ENCODE measurements around the gene OSGEP.
"Not testable (repeated sequence)": the region's sequence is repeated elsewhere in the genome, so short reads cannot be mapped to it uniquely, and the experiment has no call there.

Gene OSGEP

DNA sequence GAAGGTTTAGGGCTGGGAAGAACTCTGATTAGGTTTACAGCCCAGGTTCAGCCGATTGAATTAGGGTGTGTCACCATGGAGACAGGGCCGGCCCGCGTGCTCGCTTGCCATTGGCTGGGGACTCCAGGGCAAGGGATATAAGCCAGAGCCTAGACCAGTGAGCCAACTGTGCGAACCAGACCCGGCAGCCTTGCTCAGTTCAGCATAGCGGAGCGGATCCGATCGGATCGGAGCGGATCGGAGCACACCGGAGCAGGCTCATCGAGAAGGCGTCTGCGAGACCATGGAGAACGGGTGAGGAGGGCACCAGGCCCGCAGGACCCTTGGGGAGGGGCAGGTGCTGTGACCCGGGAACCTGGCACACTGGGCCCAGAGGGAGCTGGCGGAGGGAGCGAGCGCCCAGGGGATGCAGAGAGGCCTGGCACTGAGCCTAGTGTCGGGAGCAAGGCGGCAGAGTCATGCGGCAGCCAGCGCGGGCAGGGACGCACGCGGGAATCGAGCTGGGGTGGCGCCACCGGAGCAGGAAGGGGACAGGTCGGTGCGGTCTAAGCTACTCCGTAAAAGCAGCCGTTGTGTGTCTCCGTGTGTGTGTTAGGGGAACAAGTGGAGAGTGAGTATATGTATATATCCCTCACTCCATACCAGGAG lies 14.8 kb upstream of the OSGEP start, which contains the start of gene PNP:
Gene PNP, plus strand, starts transcription at position 165 of the 648 bp plus-strand sequence. Its CDS starts 119 bp downstream, at position 284.
- no peak for FAIRE-seq

DNA sequence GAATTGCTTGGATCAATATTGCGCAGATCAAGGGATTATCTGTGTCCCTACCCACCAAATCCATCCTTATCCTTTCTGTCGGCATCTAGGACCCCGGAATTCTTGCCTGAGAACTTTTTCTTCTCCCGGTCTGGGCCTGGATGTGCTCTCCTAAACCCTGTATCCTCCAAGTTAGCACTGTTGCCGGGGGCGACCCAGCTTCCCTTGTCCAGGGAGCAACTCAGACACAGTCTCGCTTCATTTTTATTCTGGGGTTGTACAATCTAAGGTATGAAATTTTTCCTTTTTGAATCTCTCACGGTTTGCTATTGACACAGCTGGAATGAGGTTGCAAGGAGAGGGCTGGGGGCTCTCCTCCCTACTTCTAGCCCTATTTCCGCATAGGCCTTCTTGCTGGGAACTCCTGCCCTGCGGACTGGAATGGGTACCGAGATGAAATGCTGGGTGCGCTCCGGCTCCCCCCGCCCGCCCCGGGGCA lies 14.2 kb upstream of the OSGEP start:
- no peak for FAIRE-seq

DNA sequence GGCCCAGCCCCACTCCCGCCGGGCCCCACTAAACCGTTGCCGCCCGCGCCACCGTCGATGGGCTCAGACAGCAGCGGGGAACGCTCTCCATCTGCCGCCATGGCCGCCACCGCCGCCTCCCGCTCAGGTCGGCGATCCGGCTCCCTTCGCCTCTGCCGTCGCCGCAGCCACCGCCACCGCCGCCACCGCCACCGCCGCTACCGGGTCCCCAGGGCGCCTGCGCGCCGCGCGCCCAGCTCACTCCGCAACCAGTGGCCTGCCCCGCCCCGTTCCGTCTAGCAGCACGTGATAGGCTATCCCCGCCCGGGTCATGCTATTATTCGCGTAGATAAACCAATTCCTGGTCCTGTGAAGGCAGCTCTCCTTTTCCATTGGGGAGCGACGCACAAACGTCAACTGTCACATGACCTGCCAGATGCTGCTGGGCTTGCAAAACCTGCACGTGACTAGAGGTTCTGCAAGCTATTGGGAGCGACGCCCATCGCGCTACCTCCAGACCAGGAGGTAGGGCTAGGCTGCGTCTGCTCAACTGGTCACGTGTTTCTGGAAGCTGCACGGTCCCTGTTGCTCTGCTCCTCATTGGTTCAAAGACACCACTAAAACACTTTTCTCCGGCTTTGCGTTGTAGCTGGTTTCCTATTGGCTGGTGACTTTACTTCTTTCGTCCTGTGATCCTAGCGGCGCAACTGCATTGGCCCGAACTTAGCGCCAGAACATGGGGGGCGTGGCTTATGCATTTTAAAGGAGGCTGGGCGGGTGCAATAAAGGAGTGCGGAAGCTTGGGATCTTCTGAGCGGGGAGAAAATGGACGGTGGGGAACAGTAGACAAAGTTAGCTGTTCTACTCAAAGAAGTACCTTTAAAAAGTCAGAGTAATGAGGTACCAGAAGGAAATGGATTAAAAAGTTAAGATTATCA lies 6.9 kb upstream of the OSGEP start, which contains the start of gene PIP4P1:
Gene PIP4P1, minus strand, starts transcription at position 210 of the 917 bp plus-strand sequence. Its CDS starts 109 bp downstream, at position 101.
- peak; percentile 100 for FAIRE-seq

DNA sequence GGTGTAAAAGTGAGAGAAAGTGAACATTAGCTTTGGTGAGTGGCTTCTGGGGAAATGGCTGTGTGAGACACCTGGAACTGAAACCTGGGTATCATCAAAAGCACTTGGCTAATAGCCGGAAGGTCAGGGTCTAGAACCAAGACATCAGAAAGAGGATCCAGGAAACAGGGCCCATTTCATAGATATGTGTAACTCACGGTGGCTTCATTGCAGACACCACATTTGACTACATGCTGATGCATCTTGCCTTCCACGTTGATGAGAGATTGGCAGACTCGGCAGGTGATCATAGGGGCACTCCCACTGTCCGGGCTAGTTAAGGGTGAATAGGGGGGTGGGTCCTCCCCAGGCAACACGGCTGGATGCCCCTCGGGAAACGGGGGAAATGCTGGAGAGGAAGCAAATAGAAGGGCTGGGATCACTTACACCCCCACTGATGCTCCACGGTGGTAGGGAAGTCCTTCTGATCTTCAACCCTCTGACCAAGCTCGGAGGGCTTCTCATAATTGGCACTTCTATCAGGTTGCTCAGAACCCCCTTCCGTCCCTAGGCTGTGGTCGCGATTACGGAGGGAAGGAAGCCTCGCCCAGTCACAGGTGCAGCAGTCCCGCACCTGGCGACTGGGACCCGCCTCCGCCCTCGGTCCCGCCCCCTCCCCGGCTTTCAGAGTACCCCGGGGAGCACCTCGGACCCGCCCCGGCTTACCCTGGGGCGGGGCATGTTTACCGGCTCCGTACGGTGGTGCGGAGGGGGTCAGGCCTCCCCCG lies 6.0 kb upstream of the OSGEP start:
- FAIRE-seq: no peak

DNA sequence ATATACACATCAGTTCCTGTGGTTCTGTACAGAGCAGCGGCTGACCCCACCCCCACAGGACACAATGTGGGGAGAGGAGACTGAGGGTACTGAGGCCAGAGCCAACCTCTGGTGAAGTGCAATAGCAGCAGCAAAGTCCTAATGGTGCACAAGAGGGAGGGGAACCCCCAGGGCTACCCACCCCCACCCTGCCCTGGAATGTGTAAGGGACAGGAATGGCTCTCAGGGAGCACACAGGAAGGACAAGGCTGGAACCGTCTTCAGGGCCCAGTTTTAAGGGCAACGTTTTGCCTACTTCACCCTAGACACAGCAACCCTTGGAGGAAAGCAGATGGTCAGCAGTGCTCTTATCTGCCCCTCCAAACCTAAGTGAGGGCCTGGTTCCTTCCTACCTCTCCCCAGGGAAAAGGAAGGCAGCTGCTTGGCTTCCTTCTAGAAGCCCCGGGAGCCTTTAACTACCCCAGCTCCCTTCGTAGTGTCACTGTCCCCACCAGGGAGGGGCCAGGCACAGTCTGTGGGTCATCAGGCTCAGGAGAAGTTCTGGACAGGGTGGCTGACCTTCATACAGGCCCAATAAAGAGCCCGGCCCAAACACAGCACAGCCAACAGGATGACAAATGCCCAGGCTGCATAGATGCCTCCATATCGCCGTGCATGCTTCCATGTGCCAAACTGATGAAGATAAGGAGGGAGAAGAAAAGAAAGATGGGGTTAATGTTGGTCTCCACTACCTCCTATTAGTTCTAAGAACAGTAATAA lies 3.6 kb upstream of the OSGEP start:
- FAIRE-seq: no peak

DNA sequence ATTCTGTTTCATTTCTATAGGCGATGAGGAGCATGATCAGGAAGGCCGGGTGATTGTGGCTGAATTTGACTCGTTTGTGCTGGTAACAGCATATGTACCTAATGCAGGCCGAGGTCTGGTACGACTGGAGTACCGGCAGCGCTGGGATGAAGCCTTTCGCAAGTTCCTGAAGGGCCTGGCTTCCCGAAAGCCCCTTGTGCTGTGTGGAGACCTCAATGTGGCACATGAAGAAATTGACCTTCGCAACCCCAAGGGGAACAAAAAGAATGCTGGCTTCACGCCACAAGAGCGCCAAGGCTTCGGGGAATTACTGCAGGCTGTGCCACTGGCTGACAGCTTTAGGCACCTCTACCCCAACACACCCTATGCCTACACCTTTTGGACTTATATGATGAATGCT lies 2.4 kb upstream of the OSGEP start:
- no peak for FAIRE-seq

DNA sequence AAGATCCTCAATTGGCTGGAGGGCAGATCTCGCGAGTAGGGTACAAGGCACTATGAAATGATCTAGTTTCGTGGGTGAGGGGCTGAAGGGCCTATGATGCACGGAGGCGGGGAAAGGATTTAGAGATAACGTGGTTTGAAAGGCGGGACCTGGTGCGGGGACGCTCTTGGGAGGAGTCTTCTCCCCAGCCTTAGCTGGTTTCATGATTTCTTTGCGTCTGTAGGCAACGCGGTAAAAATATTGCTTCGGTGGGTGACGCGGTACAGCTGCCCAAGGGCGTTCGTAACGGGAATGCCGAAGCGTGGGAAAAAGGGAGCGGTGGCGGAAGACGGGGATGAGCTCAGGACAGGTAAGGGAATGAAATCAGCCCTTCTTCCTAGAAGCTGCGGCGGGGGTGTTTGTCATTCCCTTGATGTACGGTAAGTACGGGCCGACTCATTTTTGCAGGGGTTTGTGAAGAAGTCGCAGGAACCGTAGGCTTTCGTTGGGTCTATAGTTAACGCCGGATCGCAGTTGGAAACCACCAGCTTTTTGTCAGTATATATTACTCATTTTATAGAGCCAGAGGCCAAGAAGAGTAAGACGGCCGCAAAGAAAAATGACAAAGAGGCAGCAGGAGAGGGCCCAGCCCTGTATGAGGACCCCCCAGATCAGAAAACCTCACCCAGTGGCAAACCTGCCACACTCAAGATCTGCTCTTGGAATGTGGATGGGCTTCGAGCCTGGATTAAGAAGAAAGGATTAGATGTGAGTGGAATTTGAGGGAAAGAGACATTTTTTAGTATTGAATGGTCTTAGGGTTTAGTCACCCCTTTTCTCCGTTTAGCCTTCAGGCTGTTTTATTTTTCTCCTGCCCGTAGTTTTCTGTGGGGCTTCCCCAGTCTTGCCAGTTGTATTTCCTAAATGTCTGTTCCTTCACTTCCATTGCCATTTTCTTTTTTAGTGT lies 1.0 kb upstream of the OSGEP start:
- no peak for FAIRE-seq

DNA sequence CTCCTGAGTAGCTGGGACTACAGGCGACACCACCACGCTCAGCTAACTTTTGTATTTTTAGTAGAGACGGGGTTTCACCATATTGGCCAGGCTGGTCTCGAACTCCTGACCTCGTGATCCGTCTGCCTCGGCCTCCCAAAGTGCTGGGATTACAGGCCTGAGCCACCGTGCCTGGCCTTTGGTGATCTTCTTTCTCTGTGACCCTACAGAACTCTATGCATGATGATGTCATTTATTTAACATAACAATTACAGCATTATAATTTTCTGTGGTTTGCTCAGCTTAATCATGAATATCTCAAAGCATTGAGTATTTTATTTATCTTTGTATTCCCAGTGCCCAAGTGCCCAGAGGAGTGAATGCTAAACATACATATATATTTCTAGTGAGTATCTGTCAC lies 1.8 kb downstream of the OSGEP start:
- not testable (repeated sequence) for FAIRE-seq

DNA sequence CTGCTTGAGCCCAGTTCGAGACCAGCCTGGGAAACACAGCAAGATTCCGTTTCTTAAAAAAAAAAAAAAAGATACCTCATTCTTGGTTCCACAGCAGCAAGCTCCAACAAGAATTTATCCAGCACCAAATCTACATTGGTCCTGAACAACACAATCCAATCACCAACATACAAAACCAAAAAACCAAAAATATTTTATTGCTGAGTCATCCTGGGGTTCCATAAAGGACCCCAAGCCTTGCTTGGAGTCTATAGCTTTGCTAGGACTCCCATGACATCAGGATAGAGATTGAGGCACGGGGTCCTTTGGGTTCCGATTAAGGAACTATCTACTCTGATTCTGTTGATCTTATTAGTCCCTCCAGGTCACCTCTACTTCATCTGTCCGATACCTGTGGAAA lies 7.7 kb downstream of the OSGEP start:
- FAIRE-seq: no peak

DNA sequence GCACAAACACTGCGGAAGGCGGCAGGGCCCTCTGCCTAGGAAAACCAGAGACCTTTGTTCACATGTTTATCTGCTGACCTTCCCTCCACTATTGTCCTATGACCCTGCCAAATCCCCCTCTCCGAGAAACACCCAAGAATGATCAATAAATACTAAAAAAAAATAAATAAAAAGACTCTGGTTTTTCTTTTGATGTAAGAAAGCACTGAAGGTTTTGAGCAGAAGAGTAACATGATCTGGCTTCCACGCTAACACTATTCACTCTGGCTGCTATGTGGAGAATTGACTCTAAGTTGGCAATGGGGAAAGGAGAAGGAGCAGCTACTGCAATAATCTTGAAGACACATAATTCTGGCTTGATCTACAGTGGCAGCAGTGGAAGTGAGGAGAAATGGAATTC lies 11.0 kb downstream of the OSGEP start:
- FAIRE-seq: not testable (repeated sequence)

DNA sequence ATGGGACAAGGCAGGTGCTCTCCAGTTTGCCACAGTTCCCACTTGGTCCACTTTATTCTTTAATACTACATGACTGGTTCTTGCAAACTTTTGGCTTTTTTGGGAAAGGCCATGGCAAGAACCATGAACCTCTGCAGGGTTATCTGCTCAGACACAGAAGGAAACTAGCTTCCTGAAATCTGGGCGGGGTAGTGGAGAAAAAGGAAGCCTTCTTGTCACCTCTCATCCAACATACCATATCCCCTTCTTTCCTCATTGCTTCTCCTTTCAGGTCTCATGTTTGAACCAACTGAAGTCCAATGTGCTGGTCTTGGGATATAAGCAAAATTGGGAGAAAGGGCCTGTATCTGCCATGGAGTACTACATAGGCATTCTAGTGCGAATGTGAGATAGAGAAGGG lies 13.2 kb downstream of the OSGEP start:
- FAIRE-seq: no peak

DNA sequence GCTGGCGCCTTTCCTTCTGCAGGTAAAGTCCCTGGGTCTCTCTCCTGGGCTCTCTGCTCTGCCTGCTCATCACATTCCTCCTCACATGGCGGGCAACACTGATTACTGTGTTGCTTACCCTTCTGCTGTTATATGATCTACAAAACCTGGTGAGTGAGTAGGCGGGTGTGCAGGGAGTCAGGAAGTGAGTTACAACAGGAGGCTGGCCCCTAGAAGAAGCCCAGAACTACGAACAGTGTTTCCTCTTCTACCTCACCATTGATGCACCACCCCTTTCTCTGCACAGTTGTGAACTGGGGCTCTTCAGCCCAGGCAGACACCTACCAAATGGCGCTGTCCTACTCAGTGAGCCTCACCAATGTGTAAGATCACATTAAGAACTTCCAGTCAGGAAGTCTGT lies 13.7 kb downstream of the OSGEP start:
- FAIRE-seq: no peak

DNA sequence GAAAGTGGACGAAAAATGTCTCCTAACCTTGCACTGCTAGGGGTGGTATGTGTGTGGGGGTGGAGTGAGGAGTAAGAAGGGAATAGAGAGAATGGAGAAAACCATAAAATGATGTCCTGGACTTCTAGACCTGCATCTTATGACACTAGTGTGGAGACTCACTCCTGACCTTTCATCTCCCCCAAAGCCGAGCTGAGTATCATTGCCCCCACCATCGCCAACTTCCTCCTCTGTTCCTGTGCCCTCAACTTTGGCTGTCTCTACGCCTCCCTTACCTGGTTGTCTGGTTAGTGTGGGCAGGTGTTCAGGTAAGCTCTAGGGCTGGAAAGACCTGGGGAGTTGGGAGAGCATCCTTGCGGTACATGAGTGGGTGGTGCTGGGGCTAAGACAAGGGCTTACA lies 14.1 kb downstream of the OSGEP start:
- no peak for FAIRE-seq

DNA sequence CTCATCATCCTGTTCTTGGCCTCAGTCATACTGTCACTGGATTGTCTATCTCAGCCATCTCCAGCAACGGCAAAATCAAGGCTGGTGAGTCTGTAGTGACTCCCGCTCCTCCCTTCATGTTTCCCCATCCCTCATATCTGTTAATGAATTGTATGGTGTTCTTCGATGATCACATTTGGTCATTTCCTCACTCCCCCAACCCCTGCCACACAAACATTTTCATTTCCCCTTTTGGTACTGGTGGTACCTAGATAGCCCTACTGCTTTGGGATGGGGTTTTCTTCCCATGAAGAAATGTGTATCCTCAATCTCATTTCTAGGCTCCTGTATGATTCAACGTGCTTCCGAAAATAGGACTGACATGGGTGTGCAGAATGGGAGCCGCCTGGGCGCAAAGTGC lies 15.9 kb downstream of the OSGEP start:
- FAIRE-seq: no peak

DNA sequence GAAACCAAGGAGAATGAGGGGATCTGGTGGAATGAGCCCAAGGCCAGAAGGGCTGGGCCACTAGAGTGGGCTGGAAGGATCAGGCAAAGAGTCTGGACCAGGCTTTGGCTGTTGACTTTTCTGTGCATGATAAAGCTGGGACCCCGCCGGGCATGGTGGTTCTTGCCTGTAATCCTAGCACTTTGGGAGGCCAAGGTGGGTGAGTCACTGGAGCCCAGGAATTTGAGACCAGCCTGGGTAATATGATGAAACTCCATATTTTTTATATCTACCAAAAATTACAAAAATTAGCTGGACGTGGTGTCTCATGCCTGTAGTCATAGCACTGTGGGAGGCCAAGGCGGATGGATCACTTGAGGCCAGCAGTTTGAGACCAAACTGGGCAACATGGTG lies 18.3 kb downstream of the OSGEP start:
- FAIRE-seq: no peak

DNA sequence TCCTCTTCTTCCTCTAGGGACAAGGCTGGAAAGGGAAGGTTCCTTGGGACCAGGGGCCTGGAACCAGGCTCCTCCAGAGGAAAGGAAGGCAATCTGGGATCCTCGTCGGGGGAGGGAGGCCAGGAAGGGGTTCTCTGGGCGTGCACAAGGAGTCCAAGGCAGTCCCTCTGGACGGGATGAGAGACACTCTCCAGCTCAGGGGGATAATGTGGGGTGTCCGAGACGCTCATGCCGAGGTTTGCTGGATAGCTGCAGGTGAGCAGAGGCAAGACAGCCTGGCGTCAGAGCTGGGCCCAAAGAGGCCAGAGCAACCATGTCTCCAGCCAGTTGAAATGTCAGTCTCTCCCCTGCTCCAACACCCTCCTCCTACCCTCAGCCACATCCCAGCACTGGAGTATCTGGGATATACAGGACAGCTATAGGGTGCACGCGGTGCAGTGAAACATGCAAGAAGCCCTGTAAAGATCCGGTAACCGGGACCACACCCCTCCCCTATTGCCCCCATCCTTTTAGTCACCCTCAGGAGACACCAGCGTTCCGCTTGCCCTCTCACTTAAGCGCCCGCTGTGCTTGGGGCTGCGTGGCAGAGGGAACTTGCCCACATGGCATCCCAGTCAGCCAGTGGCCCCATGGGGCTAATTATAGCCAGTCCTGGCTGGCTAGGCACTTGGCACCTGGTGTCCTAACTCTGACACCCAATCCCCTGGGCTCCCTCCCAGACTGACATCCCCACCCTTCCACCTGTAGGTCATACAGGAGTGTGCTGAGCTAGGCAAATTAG lies 18.8 kb downstream of the OSGEP start, which contains the start of gene KLHL33:
Gene KLHL33, minus strand, starts transcription at position 585 of the 781 bp plus-strand sequence. Its CDS starts 355 bp downstream, at position 230.
- no peak for FAIRE-seq

DNA sequence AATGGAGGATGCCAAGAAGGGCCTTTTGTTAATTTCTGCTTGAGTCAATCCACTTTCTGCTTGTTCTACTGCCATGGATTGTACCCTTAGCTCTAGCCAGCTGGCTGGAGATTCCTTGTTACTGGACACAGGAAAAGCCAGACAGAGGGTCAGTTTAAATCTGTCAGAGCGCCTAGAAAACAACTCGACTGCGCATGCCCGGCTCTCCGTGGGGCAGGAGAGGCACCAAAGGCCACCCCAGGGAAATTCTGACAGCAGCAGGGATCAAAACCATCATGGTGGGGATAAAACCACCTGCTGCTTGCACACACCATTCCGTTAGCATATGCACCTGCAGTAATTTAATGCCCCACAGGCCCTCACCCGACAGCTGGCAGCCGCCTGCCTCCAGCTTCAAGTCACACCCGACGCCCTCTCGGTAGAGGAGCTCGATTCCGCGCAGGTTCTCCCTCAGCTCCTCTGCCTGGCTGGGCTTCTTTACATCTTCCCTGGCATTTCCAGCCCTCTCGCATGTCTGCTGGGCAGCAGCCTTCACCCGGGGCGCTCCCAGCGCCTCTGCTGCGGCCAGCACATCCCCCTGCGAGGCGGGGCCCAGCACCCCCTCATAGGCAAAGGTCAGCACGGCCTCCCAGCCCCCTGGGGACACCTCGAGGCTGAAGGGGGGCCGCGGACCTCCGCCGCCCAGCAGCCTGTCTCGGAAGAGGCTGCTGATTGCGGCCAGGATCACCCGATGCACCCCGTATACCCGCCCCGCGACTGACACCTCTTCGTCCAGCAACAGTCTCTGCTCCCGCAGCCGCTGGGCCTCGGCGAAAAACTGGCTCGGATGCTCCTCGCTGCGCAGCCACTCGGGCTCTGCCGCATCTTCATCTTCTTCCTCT lies 19.7 kb downstream of the OSGEP start:
- FAIRE-seq: no peak

DNA sequence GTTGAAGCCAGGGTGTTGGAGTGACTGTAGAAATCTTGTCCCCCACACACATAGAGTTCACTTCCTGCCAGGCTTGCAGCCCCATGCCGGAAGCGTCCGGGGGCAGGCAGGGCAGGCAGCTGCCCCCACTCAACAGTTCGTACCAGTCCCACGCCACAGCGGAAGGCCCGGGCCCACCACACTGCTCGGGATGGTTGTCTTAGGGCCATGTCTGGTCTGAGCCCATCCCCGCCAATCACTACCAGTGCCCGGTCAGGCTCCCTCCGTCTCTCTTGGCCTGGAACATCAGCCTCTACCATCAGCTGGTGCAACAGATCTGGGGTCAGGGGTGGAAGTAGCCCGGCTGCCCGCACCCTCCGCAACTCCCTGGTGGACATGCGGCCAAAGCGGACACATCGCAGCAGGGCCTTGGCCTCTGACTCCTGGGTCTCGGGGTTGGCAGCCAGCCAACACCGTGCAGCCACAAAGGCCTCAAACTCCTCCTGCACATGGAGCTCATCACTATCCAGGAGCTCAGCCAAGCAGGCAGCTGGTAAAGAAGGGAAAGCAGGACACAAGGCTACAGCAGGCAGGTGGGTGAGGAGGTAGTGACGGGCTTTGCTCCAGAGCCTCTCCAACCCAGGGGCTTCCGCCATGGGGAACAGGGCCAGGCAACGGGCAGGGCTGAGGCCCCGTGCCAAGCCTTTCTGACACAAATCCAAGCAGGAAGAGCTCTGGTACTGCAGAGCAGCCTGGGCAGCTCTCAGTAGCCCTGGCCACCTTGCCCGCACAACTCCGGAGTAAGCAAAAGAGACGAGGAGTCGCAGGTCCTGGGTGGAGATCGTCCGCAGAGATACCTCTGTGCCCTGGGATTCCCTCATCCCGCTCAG lies 24.6 kb downstream of the OSGEP start:
- no peak for FAIRE-seq

All from endometrium (tissue), 2 donors.